Fibroblast of villous mesenchyme (primary cell): ENCODE measurements around the gene TBX6. TPM values are rescaled to one million over a fixed set of nuclear protein-coding genes. Genes with fewer than 3 reads are reported as not detected.
A peak's percentile ranks its signal among the peaks of the same experiment; 100 is the strongest.

Experiments used
- DNase-seq: peaks from one replicate; pipeline ENCODE4 v3.0.0-alpha.2; 2010; ENCODE audit warnings: low read depth
- H3K4me3 ChIP-seq: 2 replicates; pipeline ENCODE4 v1.5.1; 2011; ENCODE audit warnings: low read depth, mild to moderate bottlenecking, low read length
- total RNA-seq: library from RNA; depleted of rRNA; stranded (reverse); fragments of >200 nt; gene quantifications from 2 replicates; pipeline ENCODE4 v1.2.3, GENCODE V29; 2012
- TF ChIP-seq, protein P1 (sequence below): IDR thresholded peaks from 2 replicates; pipeline ENCODE4 v1.5.1; 2012; ENCODE audit warnings: low read depth, mild to moderate bottlenecking, low read length; ENCODE audit not compliant: insufficient read depth

The TBX6 gene
- total RNA-seq, 1 donor = 0.43 TPM

DNA sequence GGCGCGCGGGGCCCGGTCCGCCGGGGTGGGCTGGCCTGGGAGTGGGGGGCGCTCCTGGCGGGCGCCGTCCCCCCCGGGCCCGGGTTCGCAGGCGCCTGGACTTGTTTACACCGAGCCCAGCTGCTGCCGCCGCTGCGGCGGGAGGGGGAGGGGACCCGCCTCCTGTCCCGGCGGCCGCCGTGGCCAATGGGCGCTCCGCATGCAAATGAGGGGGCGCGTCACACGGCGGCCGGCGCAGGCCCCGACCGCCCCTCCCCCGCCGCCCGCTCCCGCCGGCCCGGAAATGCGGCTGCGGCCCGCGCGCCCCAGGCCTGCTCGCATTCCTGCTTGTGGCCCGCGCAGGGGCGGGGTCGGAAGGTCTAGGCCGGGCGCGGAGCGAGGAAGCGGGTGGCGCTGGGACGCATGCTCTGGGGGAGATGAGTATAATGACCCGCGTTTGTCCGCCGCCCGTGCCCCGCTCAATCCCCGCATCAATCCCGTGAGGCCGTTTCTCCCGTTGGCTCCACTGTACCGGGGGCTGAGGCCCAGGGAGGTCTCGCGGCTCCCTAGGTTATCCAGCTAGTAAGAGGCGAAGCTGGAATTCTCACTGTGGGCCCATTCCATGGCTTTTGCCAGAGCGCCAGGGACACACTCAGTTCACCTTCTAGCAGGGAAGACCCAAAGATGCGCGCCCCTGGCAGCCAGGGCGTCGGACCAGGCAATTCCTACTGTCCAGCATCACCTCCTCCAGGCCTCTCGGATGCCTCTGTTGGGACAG lies 4.6 kb upstream of the TBX6 start, which contains the start of gene YPEL3:
YPEL3 (minus strand) TSS at position 109 of the 757 bp plus-strand sequence. CDS start 731 bp downstream, outside the sequence.
- DNase-seq = peak; percentile 93
- TF ChIP-seq, protein P1, sequence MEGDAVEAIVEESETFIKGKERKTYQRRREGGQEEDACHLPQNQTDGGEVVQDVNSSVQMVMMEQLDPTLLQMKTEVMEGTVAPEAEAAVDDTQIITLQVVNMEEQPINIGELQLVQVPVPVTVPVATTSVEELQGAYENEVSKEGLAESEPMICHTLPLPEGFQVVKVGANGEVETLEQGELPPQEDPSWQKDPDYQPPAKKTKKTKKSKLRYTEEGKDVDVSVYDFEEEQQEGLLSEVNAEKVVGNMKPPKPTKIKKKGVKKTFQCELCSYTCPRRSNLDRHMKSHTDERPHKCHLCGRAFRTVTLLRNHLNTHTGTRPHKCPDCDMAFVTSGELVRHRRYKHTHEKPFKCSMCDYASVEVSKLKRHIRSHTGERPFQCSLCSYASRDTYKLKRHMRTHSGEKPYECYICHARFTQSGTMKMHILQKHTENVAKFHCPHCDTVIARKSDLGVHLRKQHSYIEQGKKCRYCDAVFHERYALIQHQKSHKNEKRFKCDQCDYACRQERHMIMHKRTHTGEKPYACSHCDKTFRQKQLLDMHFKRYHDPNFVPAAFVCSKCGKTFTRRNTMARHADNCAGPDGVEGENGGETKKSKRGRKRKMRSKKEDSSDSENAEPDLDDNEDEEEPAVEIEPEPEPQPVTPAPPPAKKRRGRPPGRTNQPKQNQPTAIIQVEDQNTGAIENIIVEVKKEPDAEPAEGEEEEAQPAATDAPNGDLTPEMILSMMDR = no peak

DNA sequence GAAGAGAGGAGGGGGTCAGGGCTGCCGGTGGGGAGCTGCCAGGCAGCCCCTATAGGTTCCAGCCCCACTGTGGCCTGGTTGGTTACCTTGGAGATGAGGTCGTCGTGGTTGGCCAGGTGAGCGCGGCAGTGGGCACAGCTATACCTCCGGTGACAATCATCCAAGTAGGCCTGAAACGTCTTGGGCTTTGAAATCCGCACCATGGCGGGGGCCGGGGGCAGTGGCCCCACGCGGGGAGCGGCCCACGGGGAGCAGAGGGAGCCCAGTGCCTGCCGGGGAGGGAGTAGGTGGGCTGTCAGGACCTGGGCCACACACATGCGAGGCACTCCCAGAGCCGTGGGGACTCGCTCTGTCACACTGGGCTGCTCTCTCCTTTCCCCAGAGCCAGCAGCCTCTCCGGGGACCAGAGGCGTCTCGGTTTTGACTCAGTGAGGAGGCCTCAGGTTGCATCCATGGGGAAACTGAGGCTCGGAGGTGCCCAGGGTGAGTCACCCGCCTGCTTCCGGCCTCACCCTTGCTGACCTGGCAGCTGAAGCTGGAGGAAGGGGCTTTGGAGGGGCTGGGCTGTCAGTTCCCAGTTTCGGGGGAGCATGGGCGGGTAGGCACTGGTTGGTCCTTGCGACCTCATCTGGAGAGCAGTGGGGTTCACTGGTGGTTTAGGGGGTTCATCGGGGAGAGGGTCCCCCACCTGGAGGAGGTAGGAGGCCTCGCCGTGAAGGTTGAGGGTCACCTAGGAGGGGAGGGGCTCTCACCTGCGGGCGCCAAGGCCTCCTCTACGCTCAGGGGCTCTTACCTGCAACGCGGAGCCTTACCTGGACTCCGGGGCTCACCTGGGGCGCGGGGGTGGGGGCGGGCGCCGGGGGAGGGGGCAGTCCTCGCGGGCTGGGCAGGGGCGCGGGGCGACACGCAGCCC lies 3.7 kb upstream of the TBX6 start:
- no peak for DNase-seq
- H3K4me3 ChIP-seq = peak overlapping the region; percentile 70
- TF ChIP-seq, protein P1 = no peak

More for the DNA sequence above, 4.6 kb upstream of the TBX6 start, which contains the start of gene YPEL3:
- peak within 1 kb of the TSS; percentile 70 for H3K4me3 ChIP-seq

DNA sequence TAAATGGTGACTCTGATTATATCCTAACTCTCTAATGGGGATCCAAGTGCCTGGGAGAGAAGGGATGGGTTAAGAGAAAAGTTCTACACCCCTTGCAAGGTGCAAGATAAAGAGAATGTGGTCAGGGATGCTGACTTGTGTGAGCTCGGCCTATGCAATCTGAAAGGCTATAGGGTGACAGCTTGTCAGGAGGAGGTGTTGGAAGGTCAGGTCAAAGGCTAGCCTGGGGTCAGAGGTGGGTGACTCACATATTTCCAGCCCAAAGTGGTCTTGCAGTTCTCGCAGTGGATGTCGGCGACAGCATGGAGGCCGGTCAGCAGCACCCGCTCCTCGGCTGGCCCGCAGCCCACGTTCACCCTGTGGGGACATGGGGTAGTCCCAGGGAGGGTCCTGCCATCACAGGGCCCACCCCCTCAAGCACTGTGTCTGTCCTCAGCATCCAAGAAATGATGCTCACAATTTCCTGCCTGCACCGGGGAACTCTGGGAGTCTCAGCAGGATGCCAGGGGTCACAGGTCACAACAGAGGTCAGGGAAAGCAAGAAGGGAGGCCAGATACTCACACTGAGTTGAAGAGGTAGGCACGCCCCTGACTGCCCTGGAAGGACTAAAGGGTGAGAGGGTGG lies 2.9 kb upstream of the TBX6 start:
- TF ChIP-seq, protein P1 = no peak
- peak overlapping the region; percentile 70 for H3K4me3 ChIP-seq
- no peak for DNase-seq

DNA sequence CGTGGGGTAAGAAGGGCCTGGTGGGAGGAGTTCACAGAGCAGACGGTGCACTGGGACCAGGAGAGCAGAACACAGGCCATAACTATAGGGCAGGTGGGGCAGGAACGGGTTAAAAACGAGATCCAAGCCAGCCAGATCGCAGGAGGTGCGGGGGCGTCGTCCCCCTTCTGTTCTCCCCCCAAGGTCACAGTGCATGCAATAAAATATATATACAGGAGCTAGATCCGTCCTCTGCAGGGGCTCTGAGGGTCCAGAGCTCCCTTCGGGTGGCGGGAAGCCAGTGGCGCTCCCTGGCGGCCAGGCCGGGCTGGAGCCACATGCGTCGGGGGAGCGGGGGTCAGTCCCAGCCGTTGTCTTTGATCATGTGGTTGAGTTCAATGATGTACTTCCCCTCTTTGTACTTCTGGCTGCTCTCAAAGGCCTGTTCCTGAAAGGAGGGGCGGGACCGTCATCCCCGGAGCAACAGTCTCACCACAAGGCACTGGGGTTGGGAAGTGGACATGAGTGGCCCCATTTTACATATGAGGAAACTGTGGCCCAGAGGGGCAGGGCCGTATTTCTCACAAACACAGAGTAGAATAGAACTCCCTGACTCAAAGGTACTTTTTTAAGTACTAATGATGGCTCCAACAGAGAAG lies 768 bp upstream of the TBX6 start:
- H3K4me3 ChIP-seq = peak overlapping the region; percentile 45
- peak; percentile 46 for DNase-seq
- TF ChIP-seq, protein P1 = peak; percentile 54

DNA sequence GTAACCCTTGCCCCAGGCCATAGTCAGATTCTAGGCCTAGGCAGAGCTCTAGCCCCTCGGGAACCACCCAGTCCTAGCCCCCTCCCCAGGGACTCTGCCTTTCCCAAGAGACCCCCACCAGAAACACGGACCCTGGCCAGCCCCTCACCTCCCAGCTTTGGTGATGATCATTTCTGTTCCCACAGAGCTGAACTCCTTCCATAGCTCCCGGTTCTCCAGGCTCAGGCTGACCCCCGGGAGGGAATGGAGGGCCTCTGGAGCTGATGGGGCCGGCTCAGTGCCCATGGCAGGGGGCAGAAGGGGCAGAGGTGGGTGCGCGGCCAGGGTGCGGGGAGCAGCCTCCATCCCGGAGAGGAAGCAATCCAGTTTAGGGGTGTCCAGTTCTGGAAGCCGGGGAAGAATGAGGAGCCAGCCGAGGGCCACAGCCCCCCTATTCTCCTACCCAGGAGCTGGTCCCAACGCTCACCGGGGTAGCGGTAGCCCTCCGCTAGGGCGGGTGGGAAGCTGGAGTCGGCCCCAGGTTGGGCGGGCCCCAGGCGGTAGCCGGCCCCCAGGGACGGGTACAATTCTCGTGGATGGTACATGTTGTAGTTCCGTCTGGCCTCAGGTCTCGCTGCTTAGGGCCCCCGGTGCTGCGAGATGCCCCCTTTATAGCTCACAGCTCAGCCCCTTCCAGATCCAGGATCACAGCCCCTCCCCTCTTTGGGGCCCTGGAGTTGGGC lies 953 bp downstream of the TBX6 start:
- H3K4me3 ChIP-seq = no peak overlapping the region
- DNase-seq = no peak
- TF ChIP-seq, protein P1 = no peak
